Stimulated activated CD8-positive, alpha-beta memory T cell treated with anti-CD3 and anti-CD28 coated beads, Interleukin-12 subunit alpha, Interleukin-12 subunit beta, amount 100 ng/mL, for 24 hours (primary cell): ENCODE data around the gene GTF2H3.

ENCODE experiments used
- DNase-seq: peaks from one replicate; pipeline ENCODE4 v3.0.0-alpha.2; 2020; ENCODE audit errors: extremely low read depth

GTF2H3 gene

DNA sequence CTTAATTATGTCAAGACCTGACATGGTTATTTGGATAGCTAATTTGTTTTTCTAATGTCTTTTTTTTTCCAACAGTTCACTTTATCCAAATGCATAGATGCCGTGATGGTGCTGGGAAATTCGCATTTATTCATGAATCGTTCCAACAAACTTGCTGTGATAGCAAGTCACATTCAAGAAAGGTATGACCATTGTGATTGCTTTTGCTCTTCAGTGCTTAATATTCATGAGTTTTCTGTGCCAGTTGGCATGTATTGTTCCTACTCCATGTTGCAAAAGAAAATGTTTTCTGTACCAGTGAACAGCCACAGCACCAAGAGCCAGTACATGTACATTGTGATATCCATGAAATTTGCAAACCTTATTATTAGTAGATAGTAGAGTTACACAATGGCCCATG, 11.8 kb downstream of the GTF2H3 start:
- no peak for DNase-seq

DNA sequence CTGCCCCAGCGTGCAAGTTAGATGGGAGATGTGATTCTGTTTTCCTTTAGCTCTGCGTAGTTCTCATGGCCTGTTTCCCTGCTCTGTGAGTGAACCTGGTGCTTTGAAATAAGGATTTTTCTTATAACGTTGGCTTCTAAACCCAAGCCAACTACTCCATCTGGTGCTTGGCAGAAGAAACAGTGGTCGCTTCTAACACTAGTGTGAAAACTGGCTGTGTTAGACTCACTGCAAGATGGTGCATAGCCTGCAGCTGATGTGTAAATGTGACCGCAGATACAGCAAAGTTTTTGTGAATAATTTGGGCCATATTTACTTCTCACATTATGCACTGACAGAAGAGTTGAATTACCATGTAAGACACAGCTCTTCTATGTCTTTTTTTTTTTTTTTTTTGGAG, 12.2 kb downstream of the GTF2H3 start:
- no peak for DNase-seq

DNA sequence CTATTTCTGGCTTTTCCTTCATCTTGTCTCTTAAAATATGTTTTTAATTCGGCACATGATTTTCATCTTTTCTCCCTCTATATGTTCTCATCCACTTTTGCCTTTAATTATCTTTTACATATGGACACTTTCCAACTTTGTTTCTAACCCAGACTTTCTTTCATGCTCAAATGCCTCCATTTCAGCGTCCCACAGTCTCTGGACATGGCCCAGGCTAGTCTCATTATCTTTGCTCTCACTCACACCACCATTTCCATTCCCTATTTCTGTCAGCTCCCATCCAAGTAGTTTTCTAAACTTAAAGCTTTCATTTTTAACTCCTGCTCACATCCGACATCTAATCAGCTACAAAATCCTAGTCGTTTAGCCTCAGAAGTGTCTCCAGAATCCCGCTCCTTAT, 14.8 kb downstream of the GTF2H3 start:
- no peak for DNase-seq

DNA sequence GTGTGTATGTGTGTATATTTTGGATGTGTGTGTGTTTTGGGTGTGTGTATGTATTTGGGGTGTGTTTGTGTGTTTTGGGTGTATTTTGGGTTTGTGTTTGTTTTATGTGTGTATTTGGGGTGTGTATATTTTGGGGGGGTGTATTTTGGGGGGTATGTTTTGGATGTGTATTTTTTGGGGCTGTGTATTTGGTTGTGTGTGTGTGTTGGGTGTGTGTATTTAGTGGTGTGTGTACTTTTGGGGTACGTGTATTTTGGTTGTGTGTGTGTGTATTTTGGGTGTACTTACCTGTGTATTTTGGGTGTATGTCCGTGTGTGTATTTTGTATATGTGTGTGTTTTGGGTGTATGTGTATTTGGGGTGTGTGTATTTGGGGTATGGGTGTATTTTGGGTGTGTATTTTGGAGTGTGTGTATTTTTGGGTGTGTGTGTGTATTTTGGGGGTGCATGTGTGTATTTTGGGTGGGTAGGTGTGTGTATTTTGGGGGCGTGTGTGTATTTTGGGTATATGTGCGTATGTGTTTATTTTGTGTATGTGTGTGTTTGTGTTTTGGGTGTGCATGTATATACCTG, 20.6 kb downstream of the GTF2H3 start:
- no peak for DNase-seq

DNA sequence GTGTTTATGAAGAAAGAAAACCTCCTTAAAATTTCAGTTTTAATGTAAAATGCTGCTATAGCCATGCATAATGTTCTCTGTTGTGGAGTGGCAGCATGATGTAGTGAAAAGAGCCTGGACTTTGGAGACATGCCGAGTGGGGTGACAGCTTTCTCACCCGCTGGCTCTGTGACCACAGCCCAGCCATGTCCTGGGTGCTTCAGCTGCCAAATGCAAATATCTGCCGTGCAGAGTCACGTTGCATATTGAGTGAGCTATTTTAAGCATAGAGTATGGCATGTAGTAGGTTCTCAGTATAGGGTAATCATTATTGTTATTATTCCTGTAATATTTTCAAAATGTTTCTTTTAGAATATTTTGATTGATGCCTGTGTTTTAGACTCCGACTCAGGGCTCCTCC, 21.8 kb downstream of the GTF2H3 start:
- DNase-seq: no peak

DNA sequence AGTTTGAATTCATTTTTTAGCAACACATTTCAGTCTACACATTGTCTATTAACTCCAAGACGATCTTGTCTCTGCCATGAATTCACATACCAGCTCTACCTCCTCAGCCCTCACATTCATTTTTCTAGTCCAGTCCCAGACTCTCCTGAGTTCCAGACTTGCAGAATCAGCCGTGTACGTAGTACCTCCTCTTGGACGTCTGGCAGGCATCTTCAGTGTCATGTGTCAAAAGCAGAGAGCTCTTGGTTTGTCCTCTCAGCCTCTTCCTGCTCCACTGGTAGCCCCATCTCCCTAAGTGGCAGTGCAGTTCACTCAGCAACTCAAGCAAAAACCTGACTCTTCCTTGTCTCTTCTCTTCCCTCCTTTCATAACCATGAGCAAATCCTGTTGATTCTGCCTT, 22.8 kb downstream of the GTF2H3 start:
- no peak for DNase-seq

DNA sequence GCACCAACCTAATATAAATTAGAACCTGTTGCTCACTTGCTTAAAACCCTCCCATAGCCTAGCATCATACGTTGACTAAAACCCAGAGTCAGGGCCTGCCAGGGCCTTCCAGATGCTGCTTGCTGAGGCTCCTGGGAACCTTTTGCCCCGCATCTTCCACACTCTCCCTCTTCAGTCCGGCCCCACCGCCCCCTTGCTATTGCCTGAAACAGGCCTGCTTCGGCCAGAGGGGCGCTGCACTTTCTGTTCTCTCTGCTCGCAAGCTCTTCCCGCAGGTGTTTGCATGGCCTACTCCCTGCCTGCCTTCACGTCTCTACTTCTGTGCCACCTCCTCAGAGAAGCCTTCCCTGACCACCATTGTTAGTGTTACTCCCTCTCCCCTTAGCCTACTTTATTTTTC, 23.6 kb downstream of the GTF2H3 start:
- DNase-seq: no peak

DNA sequence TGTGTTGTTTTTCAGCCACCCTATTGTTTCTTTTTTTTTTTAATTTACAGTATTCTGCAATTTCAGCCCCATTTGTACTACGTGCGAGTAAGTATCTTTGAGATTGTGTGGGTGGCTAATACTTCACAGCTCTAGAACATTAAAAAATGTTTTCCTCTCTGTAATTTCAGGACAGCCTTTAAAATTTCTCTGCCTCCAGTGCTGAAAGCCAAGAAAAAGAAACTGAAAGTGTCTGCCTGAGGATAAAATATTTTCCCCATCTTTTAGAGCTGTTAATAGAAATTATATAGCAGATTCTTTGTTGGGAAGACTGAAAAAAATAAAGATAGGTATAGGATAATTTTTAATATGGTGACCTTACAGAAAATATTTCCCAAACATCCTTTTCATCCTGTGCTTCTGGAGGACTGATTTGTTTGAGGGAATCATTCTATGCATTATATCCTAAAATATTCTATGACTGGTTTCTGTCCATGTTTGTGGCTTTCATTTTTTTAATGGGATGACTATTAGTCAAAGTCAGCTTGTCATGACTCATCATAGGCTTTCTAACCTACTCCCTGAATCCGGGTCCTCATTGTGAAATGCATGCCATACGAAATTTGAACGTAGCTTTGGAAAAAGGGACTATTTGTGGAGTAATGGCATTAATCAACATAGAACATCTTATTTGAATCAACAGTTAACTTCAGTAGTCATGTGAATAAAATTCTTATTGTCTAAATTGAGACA, 26.5 kb downstream of the GTF2H3 start:
- DNase-seq: no peak

DNA sequence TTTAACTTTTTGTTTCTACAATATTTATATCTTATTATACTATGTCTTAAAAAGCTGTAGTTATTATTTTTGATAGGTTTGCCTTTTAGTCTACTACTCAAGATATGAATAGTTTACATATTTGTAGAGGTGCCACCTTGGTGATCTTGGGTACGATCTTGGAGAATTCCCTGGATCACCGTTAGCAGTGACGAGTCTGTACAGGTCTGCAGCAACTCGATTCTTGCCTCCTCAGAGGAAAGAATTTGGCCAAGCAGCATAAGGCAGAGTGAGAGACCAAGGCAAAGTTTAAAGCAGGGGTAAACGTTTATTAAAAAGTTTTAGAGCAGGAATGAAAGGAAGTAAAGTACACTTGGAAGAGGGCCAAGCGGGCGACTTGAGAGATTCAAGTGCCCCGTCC, 34.1 kb downstream of the GTF2H3 start:
- no peak for DNase-seq

DNA sequence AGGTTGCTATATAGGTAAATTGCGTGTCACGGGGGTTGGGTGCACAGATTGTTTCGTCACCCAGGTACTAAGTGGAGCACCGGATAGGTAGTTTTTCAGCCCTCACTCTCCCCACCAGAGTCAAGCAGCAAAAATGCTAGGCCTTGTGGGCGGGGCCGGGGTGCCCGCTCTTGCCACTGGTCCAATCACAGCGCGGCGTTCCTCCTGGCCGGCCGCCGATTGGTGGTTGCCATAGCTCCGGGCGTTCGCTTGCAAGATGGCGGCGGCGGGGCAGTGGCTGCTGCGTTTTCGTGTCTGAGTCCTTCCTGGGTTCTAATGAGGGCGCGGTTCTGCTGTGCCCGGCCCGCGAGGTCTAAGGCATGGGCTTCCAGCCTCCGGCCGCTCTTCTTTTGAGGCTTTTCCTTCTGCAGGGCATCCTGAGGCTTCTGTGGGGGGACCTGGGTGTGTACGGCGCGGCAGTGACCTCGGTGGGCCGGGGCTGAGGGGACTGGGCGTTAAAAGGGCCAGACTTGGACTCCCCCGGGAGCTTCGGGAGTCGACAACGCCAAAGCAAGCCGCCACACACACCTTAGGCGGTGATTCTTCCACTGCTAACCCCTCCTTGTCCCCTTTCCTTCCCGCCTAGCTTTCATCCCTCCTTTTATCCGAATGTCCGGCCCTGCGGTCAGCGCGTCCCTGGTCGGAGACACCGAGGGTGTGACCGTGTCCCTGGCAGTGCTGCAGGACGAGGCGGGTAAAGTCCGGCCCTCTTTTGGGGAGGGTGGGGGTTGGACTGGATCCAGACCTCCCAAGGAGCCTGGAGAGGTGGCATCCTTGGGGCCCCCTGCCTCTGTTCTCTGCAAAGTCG, 37.5 kb downstream of the GTF2H3 start, which contains the start of gene TCTN2:
Gene TCTN2 (plus strand): TSS at position 232 of the 847 bp plus-strand sequence. CDS start 128 bp downstream, at position 360.
- peak; percentile 89 for DNase-seq

DNA sequence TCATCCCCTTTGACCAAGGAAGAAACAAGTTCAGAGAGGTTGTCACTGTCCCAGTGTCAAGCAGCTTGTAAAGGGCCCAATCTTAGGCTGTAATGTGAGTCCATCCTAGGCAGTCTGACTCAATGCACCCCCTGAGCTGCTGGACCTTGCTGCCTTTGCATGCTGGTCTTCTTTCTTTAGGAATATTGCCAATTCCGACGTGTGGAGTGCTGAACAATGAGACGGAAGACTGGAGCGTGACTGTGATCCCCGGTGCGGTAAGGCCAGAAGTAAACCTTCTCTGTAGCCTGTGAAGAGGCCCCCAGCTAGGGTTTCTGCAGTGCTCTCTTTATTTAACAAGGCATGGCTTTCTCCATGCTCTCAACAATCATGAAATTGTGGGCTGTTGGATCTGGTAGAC, 38.2 kb downstream of the GTF2H3 start:
- no peak for DNase-seq

DNA sequence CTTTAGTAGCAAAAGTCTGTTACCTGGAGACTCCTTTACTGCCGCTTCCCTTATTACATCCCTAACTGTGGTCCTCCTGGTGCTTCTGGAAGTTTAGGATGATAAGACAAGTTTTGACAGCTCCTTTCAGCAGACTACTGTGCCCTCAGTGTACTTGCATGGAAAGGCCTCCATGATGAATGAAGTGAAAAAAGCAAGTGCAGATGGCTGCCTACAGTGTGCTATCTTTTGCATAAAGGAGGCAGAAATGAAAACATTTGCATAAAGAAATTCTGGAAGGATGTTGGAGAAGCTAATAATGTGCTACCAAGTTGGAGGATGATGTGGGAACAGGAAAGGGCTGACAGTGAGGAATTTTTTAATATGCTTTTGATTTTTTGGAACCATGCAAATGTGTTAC, 41.8 kb downstream of the GTF2H3 start:
- DNase-seq: no peak

DNA sequence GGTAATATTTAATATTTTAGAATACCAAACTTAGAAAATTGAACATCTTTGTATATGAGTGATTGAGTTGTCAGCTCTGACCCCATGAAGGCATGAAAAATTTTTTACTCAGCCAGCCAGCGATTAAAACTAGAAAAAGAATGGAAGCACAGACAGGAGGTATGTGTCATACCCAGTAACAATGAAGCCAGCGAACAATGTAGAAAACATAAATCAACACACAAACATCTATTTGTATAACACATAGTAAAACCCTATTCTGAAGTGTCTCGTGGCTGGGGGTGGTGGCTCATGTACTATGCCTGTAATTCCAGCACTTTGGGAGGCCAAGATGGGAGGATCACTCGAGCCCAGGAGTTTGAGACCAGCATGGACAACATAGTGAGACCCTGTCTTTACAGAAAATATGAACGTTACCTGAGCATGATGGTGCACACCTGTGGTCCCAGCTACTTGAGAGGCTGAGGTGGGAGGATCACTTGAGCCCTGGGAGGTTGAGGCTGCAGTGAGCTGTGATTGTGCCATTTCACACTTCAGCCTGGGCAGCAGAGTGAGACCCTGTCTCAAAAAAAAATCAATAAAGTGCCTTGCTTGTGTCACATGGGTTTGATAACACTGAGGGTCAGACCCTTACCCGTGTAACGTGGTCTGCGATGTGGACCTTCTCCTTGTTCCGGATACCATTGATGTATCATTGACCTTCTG, 43.1 kb downstream of the GTF2H3 start:
- no peak for DNase-seq

DNA sequence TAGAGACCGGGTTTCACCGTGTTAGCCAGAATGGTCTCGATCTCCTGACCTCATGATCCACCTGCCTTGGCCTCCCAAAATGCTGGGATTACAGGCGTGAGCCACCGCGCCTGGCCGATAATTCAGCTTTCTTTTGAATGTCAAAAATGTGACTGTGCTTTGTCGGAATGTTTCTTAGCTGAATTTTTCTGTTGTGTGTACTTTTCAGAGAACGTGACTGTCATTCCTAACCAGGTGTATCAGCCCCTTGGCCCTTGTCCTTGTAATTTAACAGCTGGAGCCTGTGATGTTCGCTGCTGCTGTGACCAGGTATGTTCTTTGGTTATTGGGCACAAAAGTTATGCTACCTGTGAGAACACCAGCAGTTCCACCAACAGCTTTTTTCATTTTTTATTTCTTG, 45.4 kb downstream of the GTF2H3 start:
- DNase-seq: no peak

DNA sequence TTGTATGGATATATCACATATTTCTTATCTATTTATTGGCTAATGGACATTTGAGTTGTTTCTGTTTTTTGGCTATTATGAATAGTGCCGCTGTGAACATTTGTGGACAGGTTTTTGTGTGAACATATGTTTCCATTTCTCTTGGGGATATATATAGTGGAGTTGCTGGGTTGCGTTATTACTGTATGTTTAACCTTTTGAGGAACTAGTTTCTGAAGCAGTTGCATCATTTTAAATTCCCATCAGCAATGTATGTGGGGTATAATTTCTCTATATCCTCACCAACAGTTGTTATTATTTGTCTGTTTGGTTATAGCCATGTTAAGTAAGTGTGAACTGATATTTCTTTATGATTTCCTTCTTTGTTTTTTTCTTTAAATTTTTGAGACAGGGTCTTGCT, 48.0 kb downstream of the GTF2H3 start:
- no peak for DNase-seq

DNA sequence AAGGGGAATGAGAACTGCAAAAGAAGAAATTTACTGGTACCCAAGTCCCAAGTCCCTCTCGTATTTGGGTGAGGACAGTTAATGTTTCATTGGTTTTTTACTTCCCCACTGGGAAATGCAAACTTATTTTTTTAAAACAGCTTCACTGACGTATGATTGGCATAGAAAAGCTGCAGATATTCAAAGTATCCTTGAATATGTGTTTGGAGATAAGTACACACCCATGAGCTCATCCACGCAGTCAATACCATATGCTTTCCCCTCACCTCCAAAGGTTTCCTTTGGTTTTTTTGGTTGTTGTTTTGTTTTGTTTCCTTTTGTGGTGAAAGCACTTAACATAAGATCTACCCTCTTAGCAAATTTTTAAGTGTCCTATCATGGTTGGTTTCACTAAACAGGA, 50.3 kb downstream of the GTF2H3 start:
- DNase-seq: no peak

DNA sequence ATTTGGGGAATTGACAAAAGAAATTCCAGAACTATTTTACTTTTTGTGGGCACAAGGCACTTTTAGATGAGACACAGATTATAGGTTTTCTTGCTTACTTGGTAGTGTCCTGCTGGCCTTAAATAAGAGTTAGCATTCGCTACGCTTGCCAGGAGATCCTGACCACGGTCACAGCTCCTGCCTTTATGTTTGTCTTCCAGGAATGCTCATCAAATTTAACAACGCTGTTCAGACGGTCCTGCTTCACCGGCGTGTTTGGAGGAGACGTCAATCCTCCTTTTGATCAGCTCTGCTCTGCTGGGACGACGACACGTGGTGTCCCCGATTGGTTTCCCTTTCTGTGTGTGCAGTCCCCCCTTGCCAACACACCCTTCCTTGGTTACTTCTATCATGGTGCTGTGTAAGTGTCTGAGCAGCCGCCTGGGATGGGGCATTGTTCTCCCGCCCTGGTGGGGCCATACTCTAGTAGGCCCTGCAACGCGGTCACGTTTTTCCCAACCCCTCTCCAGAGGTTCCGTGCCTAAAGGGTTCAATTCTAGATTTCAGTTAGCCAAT, 53.1 kb downstream of the GTF2H3 start:
- DNase-seq: no peak

DNA sequence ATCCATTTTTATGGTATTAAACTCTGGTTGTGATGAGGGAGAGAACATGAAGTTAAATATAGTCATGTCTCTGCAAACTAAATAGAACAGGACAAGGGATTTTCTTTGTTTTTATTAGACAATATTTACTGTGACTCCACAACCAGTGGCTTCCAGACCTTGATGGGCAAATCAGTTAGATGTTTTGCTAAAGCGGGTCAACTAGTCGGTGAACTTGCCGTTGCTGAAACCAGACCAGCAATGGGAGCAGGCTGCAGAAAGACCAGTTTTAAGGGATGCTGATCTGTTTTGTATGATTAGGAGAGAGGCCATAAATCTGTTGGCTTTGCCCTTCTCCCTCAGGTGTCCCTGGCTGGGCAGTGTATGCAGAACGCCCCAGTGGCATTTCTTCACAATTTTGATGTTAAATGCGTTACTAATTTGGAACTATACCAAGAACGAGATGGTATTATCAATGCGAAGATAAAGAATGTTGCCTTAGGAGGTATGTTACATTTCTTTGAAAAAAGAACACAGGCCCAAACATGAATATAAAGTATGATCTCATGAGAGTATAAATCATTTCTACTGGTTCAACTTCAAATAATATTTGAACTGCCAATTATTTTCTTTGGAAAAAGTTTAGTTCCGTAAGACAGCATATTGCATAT, 56.7 kb downstream of the GTF2H3 start:
- DNase-seq: no peak

DNA sequence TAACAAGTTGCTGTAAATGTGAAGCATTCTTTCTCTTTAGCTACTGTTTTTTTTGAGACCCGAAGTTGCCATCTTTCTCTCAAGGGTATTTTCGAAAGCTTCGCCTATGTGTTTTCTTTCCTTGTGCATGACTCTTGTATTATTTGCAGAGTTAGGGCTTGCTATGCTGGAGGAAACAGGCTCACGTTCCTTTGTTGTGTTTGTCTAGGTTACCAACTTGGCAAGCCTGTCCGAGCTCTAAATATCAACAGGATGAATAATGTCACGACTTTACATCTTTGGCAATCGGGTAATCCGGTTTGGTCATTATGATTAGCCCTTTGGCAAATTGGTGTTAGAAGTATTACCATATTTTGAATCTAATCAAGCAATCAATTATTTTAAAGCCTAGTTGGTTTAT, 62.6 kb downstream of the GTF2H3 start:
- no peak for DNase-seq

DNA sequence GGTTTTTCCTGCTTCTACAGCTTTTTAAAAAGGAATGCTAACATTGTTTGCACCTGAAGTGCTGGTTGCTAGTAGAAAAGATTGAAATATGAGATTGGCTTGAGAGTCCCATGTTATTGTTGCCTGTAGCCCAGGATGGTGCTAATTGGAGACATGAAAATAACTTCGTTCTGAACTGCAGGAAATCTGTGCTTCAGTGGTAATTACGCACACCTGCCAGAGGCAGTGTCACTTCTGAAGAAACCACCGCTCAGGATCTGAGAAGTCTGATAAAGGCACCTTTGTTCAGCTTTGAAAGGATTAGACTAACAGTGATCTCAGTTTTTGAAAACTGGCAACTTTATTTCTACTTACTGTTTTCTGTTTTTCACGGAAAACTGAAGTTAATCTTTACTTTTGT, 63.0 kb downstream of the GTF2H3 start:
- no peak for DNase-seq

DNA sequence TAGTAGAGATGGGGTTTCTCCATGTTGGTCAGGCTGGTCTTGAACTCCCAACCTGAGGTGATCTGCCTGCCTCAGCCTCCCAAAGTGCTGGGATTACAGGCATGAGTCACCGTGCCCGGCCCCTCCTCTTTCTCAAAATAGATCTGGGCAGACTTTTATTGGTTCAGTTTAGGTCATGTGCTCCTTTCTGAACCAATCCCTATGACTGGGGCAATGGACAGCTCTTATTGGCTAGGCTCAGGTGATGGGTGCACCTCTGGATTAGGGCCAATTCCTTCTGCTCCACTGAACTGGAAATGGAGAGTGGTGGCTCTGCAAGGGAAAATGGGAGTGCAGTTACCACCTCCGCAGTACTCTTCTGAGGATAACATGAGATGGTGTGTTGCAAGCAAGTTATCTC, 72.3 kb downstream of the GTF2H3 start:
- no peak for DNase-seq
